ENCODE measurements around the gene NSG1. TPM values are rescaled to one million over a fixed set of nuclear protein-coding genes. Genes with fewer than 3 reads are reported as not detected.

Gene NSG1
- total and polyA plus RNA-seq, 2 donors (not counting 1 experiment from before 2014, with no cell fraction given): 0.17 to 1.1 TPM

DNA sequence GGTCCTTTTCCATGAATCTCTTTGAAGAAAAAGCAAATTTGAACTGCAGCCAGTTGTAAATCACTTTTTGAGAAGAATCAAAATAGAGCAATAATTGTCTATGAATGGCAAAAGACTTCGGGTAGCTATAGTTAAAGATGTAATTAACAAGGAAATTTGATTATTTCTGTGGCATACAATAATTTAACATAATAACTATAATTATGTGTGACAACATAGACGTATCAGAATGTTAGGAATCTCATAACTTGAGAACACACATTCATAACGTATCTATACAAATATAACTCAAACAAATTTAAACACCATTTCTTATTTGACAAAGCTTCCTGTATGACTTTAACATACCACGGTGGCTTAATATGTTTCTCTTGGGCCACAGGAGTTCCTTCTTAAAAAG lies 36.0 kb upstream of the NSG1 start:
- Histone ChIP-seq H4K20me1 (ENCODE audit: control insufficient read depth, extremely low read depth, insufficient read depth, low read length) (no peaks in the 10 kb centered on the region), H3K4me3 (replicated peaks in 1 of 4; ENCODE audit: control extremely low read depth in 1 of 4, insufficient read depth in 1 of 4, low read depth in 3 of 4, low read length in 4 of 4) (no peak overlapping the region), H3K4me1 (ENCODE audit: control insufficient read depth, extremely low read depth, insufficient read depth, low read length) (no peaks in the 10 kb centered on the region), H3K9ac (ENCODE audit: insufficient read depth, low read length) (no peak overlapping the region), H3K27me3 (ENCODE audit: control insufficient read depth, insufficient read depth, low read length) (peaks cover 3% of the 10 kb centered on the region), H3K36me3 (ENCODE audit: control insufficient read depth, insufficient read depth, low read length) (no peaks in the 10 kb centered on the region), H3K4me2 (ENCODE audit: extremely low read depth, insufficient read depth, low read length) (no peak overlapping the region), H3K79me2 (ENCODE audit: control insufficient read depth, insufficient read depth, low read length) (no peaks in the 10 kb centered on the region), H3K9me3 (ENCODE audit: control insufficient read depth, insufficient read depth, low read depth, low read length) (no peaks in the 10 kb centered on the region), H2AFZ (ENCODE audit: low read length) (no peak overlapping the region), H3K27ac (ENCODE audit: insufficient read depth, low read length) (no peak overlapping the region)
- no peak for DNase-seq (ENCODE audit: low read depth in 2 of 2)
- TF ChIP-seq, protein P1, sequence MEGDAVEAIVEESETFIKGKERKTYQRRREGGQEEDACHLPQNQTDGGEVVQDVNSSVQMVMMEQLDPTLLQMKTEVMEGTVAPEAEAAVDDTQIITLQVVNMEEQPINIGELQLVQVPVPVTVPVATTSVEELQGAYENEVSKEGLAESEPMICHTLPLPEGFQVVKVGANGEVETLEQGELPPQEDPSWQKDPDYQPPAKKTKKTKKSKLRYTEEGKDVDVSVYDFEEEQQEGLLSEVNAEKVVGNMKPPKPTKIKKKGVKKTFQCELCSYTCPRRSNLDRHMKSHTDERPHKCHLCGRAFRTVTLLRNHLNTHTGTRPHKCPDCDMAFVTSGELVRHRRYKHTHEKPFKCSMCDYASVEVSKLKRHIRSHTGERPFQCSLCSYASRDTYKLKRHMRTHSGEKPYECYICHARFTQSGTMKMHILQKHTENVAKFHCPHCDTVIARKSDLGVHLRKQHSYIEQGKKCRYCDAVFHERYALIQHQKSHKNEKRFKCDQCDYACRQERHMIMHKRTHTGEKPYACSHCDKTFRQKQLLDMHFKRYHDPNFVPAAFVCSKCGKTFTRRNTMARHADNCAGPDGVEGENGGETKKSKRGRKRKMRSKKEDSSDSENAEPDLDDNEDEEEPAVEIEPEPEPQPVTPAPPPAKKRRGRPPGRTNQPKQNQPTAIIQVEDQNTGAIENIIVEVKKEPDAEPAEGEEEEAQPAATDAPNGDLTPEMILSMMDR (conservative IDR thresholded peaks at IDR 0.05 in 1 of 2, IDR thresholded peaks at IDR 0.05 in 1 of 2; ENCODE audit: low read depth in 1 of 2, low read length in 2 of 2): no peak
- no peak for TF ChIP-seq EZH2 (IDR thresholded peaks at IDR 0.05; ENCODE audit: low read length, missing control alignments)

DNA sequence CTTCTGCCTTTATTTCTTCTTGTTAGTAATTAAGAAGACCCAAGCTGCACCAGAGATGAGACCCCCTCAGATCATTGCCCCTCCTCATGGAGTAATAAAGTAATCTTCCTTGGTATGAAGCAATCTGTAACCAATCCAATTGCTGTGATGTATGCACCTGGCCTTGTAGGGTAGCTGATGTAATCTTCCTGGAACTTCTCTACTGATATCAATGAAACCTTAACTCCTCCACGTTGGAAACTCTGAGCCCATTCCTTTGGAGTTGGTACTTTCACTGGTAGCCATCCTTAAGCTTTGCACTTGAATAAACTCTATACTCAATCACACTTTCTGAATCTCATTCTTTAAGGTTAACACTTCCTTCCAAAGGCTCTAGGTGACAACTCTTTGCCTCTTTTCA lies 31.6 kb upstream of the NSG1 start:
- Histone ChIP-seq H3K9me3 (ENCODE audit: control insufficient read depth, insufficient read depth, low read depth, low read length) (no peaks in the 10 kb centered on the region), H3K4me2 (ENCODE audit: extremely low read depth, insufficient read depth, low read length) (no peak overlapping the region), H3K36me3 (ENCODE audit: control insufficient read depth, insufficient read depth, low read length) (no peaks in the 10 kb centered on the region), H3K27ac (ENCODE audit: insufficient read depth, low read length) (no peak overlapping the region), H3K79me2 (ENCODE audit: control insufficient read depth, insufficient read depth, low read length) (no peaks in the 10 kb centered on the region), H3K4me1 (ENCODE audit: control insufficient read depth, extremely low read depth, insufficient read depth, low read length) (no peaks in the 10 kb centered on the region), H3K4me3 (replicated peaks in 1 of 4; ENCODE audit: control extremely low read depth in 1 of 4, insufficient read depth in 1 of 4, low read depth in 3 of 4, low read length in 4 of 4) (no peak overlapping the region), H3K9ac (ENCODE audit: insufficient read depth, low read length) (no peak overlapping the region), H2AFZ (ENCODE audit: low read length) (no peak overlapping the region), H4K20me1 (ENCODE audit: control insufficient read depth, extremely low read depth, insufficient read depth, low read length) (no peaks in the 10 kb centered on the region), H3K27me3 (ENCODE audit: control insufficient read depth, insufficient read depth, low read length) (peaks cover 6% of the 10 kb centered on the region)
- TF ChIP-seq EZH2 (IDR thresholded peaks at IDR 0.05; ENCODE audit: low read length, missing control alignments): no peak
- TF ChIP-seq, protein P1 (conservative IDR thresholded peaks at IDR 0.05 in 1 of 2, IDR thresholded peaks at IDR 0.05 in 1 of 2; ENCODE audit: low read depth in 1 of 2, low read length in 2 of 2): no peak
- DNase-seq (ENCODE audit: low read depth in 2 of 2): no peak

DNA sequence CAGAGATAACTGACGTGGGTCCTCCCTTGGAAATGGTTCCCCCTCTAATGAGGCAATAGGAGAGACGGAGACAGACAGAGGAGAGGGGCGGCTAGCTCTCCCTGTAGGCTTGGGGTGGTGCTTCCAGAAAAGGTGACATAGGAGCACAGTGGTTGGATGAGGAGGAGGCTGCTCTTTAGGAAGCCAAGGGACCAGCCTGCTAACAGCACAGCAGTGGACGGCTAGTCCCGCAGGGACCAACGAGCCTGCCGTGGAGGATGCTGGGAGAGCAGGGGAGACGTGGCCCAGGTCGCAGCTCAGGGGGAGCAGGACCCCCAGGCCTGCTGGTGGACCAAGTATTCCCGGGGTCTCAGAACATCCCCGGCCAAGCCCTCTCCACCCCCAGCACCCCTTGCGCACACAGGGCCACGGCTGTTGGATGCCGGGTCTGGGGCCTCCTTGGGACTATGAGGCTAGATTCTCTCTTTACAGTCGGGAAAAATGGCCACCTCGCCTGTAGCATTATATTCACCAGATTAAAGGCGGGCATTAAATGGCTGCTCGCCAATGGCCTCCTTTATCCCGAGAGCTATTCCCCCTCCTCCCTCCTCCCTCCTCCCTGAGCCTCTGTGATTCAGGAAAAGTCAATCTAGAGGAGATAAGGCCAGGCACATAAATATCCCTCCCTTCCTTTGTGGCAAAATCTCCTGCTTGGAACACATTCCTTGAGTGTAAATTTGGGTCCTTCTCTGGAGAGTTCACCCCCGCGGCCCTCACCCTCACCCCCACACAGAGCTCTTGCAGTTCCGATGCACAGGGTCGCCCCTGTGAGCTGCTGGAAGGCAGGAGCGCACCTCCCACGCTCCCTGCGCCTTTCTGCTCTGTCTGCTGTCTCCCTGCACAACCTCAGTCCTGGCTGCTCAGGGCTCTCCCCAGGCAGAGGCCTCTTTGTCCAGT lies 30.5 kb upstream of the NSG1 start:
- Histone ChIP-seq H3K36me3 (ENCODE audit: control insufficient read depth, insufficient read depth, low read length) (no peaks in the 10 kb centered on the region), H3K9ac (ENCODE audit: insufficient read depth, low read length) (no peak overlapping the region), H4K20me1 (ENCODE audit: control insufficient read depth, extremely low read depth, insufficient read depth, low read length) (no peaks in the 10 kb centered on the region), H3K27me3 (ENCODE audit: control insufficient read depth, insufficient read depth, low read length) (peaks cover 6% of the 10 kb centered on the region), H3K9me3 (ENCODE audit: control insufficient read depth, insufficient read depth, low read depth, low read length) (no peaks in the 10 kb centered on the region), H3K4me2 (ENCODE audit: extremely low read depth, insufficient read depth, low read length) (no peak overlapping the region), H3K79me2 (ENCODE audit: control insufficient read depth, insufficient read depth, low read length) (no peaks in the 10 kb centered on the region), H3K4me1 (ENCODE audit: control insufficient read depth, extremely low read depth, insufficient read depth, low read length) (no peaks in the 10 kb centered on the region), H2AFZ (ENCODE audit: low read length) (no peak overlapping the region), H3K4me3 (replicated peaks in 1 of 4; ENCODE audit: control extremely low read depth in 1 of 4, insufficient read depth in 1 of 4, low read depth in 3 of 4, low read length in 4 of 4) (no peak overlapping the region), H3K27ac (ENCODE audit: insufficient read depth, low read length) (no peak overlapping the region)
- TF ChIP-seq, protein P1 (conservative IDR thresholded peaks at IDR 0.05 in 1 of 2, IDR thresholded peaks at IDR 0.05 in 1 of 2; ENCODE audit: low read depth in 1 of 2, low read length in 2 of 2): no peak
- TF ChIP-seq EZH2 (IDR thresholded peaks at IDR 0.05; ENCODE audit: low read length, missing control alignments): no peak
- peak in 1 of 2 donors; percentile 13 for DNase-seq (ENCODE audit: low read depth in 2 of 2)

Data from fibroblast of lung (primary cell).